ENCODE results near the gene RBM47. TPM values are rescaled to one million over a fixed set of nuclear protein-coding genes. Genes with fewer than 3 reads are reported as not detected.

RBM47 gene
- total and polyA plus RNA-seq, 2 of the 4 experiments (the other 2 are of a cell fraction): 0.44 to 1.1 TPM

DNA sequence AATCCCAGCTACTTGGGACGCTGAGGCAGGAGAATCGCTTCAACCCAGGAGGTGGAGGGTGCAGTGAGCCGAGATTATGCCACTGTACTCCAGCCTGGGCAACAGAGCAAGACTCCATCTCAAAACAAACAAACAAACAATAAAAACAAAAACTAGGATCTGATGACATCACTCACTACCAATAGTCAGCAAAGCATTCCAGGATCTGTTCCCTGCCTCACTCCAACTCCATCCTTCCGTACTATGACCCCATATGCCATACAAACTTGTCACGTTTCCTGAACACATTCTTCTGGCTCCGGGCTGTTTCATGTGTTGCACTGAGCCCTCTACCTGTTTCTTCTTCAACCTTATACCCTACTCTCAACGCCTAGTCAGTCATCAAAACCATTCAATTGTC is 47.3 kb downstream of the RBM47 start:
- peaks cover 6% of the 10 kb centered on the region for H3K4me1 ChIP-seq (ENCODE audit: control insufficient read depth, insufficient read depth, low read length)
- BruUV-seq (replicated peaks): no TSS peak
- CTCF ChIA-PET: no interaction called here

More for the DNA sequence above, 47.3 kb downstream of the RBM47 start:
- Histone ChIP-seq H3K79me1 (ENCODE audit: low read depth in 1 of 2, low read length in 2 of 2) (no peaks in the 10 kb centered on the region), H2BK20ac (ENCODE audit: low read depth, low read length) (no peak overlapping the region), H4K5ac (ENCODE audit: low read depth, low read length) (no peak overlapping the region), H3K14ac (replicated peaks; ENCODE audit: low read depth, low read length) (no peak overlapping the region), H3K4me2 (ENCODE audit: low read depth, low read length) (no peak overlapping the region), H2AFZ (replicated peaks; ENCODE audit: low read length, poor library complexity) (no peak overlapping the region), H3K27me3 (ENCODE audit: control insufficient read depth, insufficient read depth, low read length) (no peaks in the 10 kb centered on the region), H2BK15ac (ENCODE audit: low read depth, low read length) (no peak overlapping the region; the same call in 2 of the 3 replicates), H3K9me1 (ENCODE audit: insufficient read depth, low read length) (peaks cover 20% of the 10 kb centered on the region), H3K23ac (ENCODE audit: low read depth, low read length) (no peak overlapping the region), H2BK120ac (ENCODE audit: low read depth, low read length) (no peak overlapping the region), H3K9me3 (ENCODE audit: control insufficient read depth, insufficient read depth, low read length) (no peaks in the 10 kb centered on the region), H3K4me3 (ENCODE audit: insufficient read depth, low read depth, low read length) (no peak overlapping the region), H3K36me3 (ENCODE audit: control insufficient read depth, insufficient read depth, low read length) (no peaks in the 10 kb centered on the region), H4K20me1 (ENCODE audit: insufficient read depth, low read length) (no peaks in the 10 kb centered on the region), H3K4ac (ENCODE audit: low read depth, low read length) (no peak overlapping the region), H2BK5ac (ENCODE audit: low read depth, low read length, poor library complexity, severe bottlenecking) (no peak overlapping the region), H3K9ac (ENCODE audit: low read depth, low read length) (no peak overlapping the region), H2AK9ac (replicated peaks; ENCODE audit: low read depth, low read length, poor library complexity) (no peak overlapping the region), H2AK5ac (ENCODE audit: low read depth, low read length) (no peak overlapping the region), H3K56ac (ENCODE audit: extremely low read depth, insufficient read depth, low read length) (no peak overlapping the region), H3K27ac (ENCODE audit: insufficient read depth, low read length) (no peak overlapping the region), H4K8ac (ENCODE audit: low read depth in 2 of 2, low read length in 2 of 2) (no peak overlapping the region), H3K18ac (ENCODE audit: low read depth, low read length) (no peak overlapping the region), H4K91ac (ENCODE audit: insufficient read depth, low read depth, low read length) (no peak overlapping the region)
- no peak for TF ChIP-seq RFX5 (IDR thresholded peaks at IDR 0.05; ENCODE audit: low read depth, low read length)
- TF ChIP-seq CEBPB (IDR thresholded peaks at IDR 0.05; ENCODE audit: low read depth, low read length): no peak
- TF ChIP-seq MAFK (IDR thresholded peaks at IDR 0.05; ENCODE audit: low read depth, low read length): no peak
- TF ChIP-seq NFE2L2 (IDR thresholded peaks at IDR 0.05; ENCODE audit: low read depth, low read length): no peak
- no peak for TF ChIP-seq SMC3 (IDR thresholded peaks at IDR 0.05; ENCODE audit: low read depth, low read length)
- TF ChIP-seq, protein P1, sequence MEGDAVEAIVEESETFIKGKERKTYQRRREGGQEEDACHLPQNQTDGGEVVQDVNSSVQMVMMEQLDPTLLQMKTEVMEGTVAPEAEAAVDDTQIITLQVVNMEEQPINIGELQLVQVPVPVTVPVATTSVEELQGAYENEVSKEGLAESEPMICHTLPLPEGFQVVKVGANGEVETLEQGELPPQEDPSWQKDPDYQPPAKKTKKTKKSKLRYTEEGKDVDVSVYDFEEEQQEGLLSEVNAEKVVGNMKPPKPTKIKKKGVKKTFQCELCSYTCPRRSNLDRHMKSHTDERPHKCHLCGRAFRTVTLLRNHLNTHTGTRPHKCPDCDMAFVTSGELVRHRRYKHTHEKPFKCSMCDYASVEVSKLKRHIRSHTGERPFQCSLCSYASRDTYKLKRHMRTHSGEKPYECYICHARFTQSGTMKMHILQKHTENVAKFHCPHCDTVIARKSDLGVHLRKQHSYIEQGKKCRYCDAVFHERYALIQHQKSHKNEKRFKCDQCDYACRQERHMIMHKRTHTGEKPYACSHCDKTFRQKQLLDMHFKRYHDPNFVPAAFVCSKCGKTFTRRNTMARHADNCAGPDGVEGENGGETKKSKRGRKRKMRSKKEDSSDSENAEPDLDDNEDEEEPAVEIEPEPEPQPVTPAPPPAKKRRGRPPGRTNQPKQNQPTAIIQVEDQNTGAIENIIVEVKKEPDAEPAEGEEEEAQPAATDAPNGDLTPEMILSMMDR (conservative IDR thresholded peaks at IDR 0.05; ENCODE audit: low read depth, low read length): no peak
- TF ChIP-seq BHLHE40 (IDR thresholded peaks at IDR 0.05; ENCODE audit: low read depth, low read length): no peak
- no peak for TF ChIP-seq MXI1 (IDR thresholded peaks at IDR 0.05; ENCODE audit: borderline replicate concordance, low read depth, low read length)
- TF ChIP-seq, protein P2, sequence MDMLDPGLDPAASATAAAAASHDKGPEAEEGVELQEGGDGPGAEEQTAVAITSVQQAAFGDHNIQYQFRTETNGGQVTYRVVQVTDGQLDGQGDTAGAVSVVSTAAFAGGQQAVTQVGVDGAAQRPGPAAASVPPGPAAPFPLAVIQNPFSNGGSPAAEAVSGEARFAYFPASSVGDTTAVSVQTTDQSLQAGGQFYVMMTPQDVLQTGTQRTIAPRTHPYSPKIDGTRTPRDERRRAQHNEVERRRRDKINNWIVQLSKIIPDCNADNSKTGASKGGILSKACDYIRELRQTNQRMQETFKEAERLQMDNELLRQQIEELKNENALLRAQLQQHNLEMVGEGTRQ (IDR thresholded peaks at IDR 0.05; ENCODE audit: low read depth, low read length): no peak
- ATAC-seq (ENCODE audit: low read depth) (no peak), DNase-seq (no peak)
- in situ Hi-C loops (cut with MboI; ENCODE audit: low sequenced_read_pairs): no loop called here
- intact Hi-C loops (cut with micrococcal nuclease): no loop called here
- WGBS, 2 experiments (ENCODE audit: extremely low coverage in 2 of 2, insufficient read length in 1 of 2): 98% methylated on average over 4 of the region's 7 CpGs; no CpG with 5 or more reads in 1 of the 2 experiments
- POLR2A ChIA-PET (ENCODE audit: unreplicated experiment): no interaction called here
- dilution Hi-C loops (cut with HindIII; ENCODE audit: low sequenced_read_pairs, unreplicated experiment): no loop called here
